ENCODE results near the gene TMEM74B.

TMEM74B gene

DNA sequence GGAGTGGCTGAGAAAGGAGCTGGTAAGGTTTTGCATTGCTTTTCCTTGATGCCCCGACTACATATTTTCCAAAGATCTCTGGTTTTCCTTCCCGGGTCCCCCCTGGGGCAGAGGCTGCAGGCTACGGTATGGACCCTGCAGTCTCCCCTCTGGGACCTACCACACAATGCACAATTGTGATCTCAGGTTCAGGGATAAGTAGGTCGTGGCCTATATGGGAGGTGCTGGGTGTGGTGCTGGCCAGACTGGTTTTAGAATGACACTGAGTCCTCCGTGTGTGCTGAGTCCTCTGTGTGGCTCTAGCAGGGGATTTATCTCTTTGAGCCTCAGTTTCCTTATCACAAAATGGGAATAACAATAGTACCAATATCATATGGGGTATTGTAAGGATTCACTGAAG lies 18.8 kb upstream of the TMEM74B start:
- no peak overlapping the region for H3K4me3 ChIP-seq (ENCODE audit: low read depth, low read length, poor library complexity, severe bottlenecking)
- H3F3A ChIP-seq (ENCODE audit: insufficient read depth, low read length): no peaks in the 10 kb centered on the region

GRCh38 chr20:1202762-1203504 lies 18.2 kb upstream of the TMEM74B start, which contains the start of gene C20orf202:
Gene C20orf202 (plus strand): TSS chr20:1203454. CDS start chr20:1203586, 132 bp downstream.
- Histone ChIP-seq H3K9me2 (ENCODE audit: low read depth, low read length) (no peaks in the 10 kb centered on the region), H3K4me1 (ENCODE audit: insufficient read depth, low read length, severe bottlenecking) (no peaks in the 10 kb centered on the region), H3K27ac (ENCODE audit: low read depth, low read length, poor library complexity, severe bottlenecking) (no peak within 1 kb of the TSS), H3K9ac (ENCODE audit: low read length) (no peak within 1 kb of the TSS), H3K36me3 (ENCODE audit: insufficient read depth, low read length) (no peaks in the 10 kb centered on the region), H3F3A (ENCODE audit: insufficient read depth, low read length) (no peaks in the 10 kb centered on the region), H3K9me3 (ENCODE audit: low read length) (no peaks in the 10 kb centered on the region), H2AFZ (ENCODE audit: low read length) (no peak within 1 kb of the TSS), H3K4me2 (ENCODE audit: low read length) (no peak within 1 kb of the TSS), H3K27me3 (ENCODE audit: insufficient read depth, low read length) (no peaks in the 10 kb centered on the region; the same call in 1 of the 2 replicates), H4K20me1 (ENCODE audit: insufficient read depth, low read length) (no peaks in the 10 kb centered on the region), H3K79me2 (ENCODE audit: insufficient read depth, low read length) (no peaks in the 10 kb centered on the region), H3K4me3 (ENCODE audit: low read depth, low read length, poor library complexity, severe bottlenecking) (no peak within 1 kb of the TSS)
- TF ChIP-seq EZH2 (IDR thresholded peaks at IDR 0.05; ENCODE audit: borderline replicate concordance, low read length): no peak
- no peak for TF ChIP-seq CTCF (IDR thresholded peaks at IDR 0.05; ENCODE audit: low read length)

More for the DNA sequence above, 18.8 kb upstream of the TMEM74B start:
- TF ChIP-seq CTCF (IDR thresholded peaks at IDR 0.05; ENCODE audit: low read length) (no peak), EZH2 (IDR thresholded peaks at IDR 0.05; ENCODE audit: borderline replicate concordance, low read length) (no peak)
- no peaks in the 10 kb centered on the region for H3K4me1 ChIP-seq (ENCODE audit: insufficient read depth, low read length, severe bottlenecking)
- no peaks in the 10 kb centered on the region for H3K36me3 ChIP-seq (ENCODE audit: insufficient read depth, low read length)
- H3K9me3 ChIP-seq (ENCODE audit: low read length): no peaks in the 10 kb centered on the region
- no peak overlapping the region for H2AFZ ChIP-seq (ENCODE audit: low read length)
- no peak overlapping the region for H3K4me2 ChIP-seq (ENCODE audit: low read length)
- no peaks in the 10 kb centered on the region; the same call in 1 of the 2 replicates for H3K27me3 ChIP-seq (ENCODE audit: insufficient read depth, low read length)
- H3K79me2 ChIP-seq (ENCODE audit: insufficient read depth, low read length): no peaks in the 10 kb centered on the region
- H3K9ac ChIP-seq (ENCODE audit: low read length): no peak overlapping the region
- H3K9me2 ChIP-seq (ENCODE audit: low read depth, low read length): no peaks in the 10 kb centered on the region
- H4K20me1 ChIP-seq (ENCODE audit: insufficient read depth, low read length): no peaks in the 10 kb centered on the region
- H3K27ac ChIP-seq (ENCODE audit: low read depth, low read length, poor library complexity, severe bottlenecking): no peak overlapping the region

GRCh38 chr20:1199964-1200363 lies 15.2 kb upstream of the TMEM74B start:
- Histone ChIP-seq H3K27ac (ENCODE audit: low read depth, low read length, poor library complexity, severe bottlenecking) (no peak overlapping the region), H3K9me2 (ENCODE audit: low read depth, low read length) (no peaks in the 10 kb centered on the region), H2AFZ (ENCODE audit: low read length) (no peak overlapping the region), H3K79me2 (ENCODE audit: insufficient read depth, low read length) (no peaks in the 10 kb centered on the region), H3K9ac (ENCODE audit: low read length) (no peak overlapping the region), H4K20me1 (ENCODE audit: insufficient read depth, low read length) (no peaks in the 10 kb centered on the region), H3F3A (ENCODE audit: insufficient read depth, low read length) (no peaks in the 10 kb centered on the region), H3K27me3 (ENCODE audit: insufficient read depth, low read length) (peaks cover 5% of the 10 kb centered on the region; the same call in 1 of the 2 replicates), H3K4me3 (ENCODE audit: low read depth, low read length, poor library complexity, severe bottlenecking) (no peak overlapping the region), H3K9me3 (ENCODE audit: low read length) (peaks cover 4% of the 10 kb centered on the region; the same call in 1 of the 2 replicates), H3K4me1 (ENCODE audit: insufficient read depth, low read length, severe bottlenecking) (no peaks in the 10 kb centered on the region), H3K36me3 (ENCODE audit: insufficient read depth, low read length) (no peaks in the 10 kb centered on the region), H3K4me2 (ENCODE audit: low read length) (no peak overlapping the region)
- TF ChIP-seq CTCF (IDR thresholded peaks at IDR 0.05; ENCODE audit: low read length): no peak
- TF ChIP-seq EZH2 (IDR thresholded peaks at IDR 0.05; ENCODE audit: borderline replicate concordance, low read length): no peak
